Measurements from ENCODE around the gene MIER2.

The MIER2 gene

GRCh38 chr19:369256-369655, 24.7 kb upstream of the MIER2 start:
- TF ChIP-seq CTCF (IDR thresholded peaks at IDR 0.05) (no peak), ZFX (IDR thresholded peaks at IDR 0.05; ENCODE audit: borderline replicate concordance) (no peak)
- no peak overlapping the region for H3K27ac ChIP-seq

- no peak overlapping the region for H3K27ac ChIP-seq
- TF ChIP-seq CTCF (IDR thresholded peaks at IDR 0.05) (no peak), ZFX (IDR thresholded peaks at IDR 0.05; ENCODE audit: borderline replicate concordance) (no peak)
These were observed 24.0 kb upstream of the MIER2 start for GRCh38 chr19:368630-369024.

- no peak for TF ChIP-seq ZFX (IDR thresholded peaks at IDR 0.05; ENCODE audit: borderline replicate concordance)
- TF ChIP-seq CTCF (IDR thresholded peaks at IDR 0.05): no peak
- H3K27ac ChIP-seq: no peak overlapping the region
These were observed 23.5 kb upstream of the MIER2 start for GRCh38 chr19:367963-368629.

GRCh38 chr19:367561-367960, 23.0 kb upstream of the MIER2 start:
- no peak for TF ChIP-seq CTCF (IDR thresholded peaks at IDR 0.05)
- TF ChIP-seq ZFX (IDR thresholded peaks at IDR 0.05; ENCODE audit: borderline replicate concordance): no peak
- no peak overlapping the region for H3K27ac ChIP-seq

- no peak for TF ChIP-seq CTCF (IDR thresholded peaks at IDR 0.05)
- no peak for TF ChIP-seq ZFX (IDR thresholded peaks at IDR 0.05; ENCODE audit: borderline replicate concordance)
- no peak overlapping the region for H3K27ac ChIP-seq
These were observed 22.4 kb upstream of the MIER2 start for GRCh38 chr19:366951-367350.

GRCh38 chr19:366205-366783, 21.7 kb upstream of the MIER2 start:
- TF ChIP-seq ZFX (IDR thresholded peaks at IDR 0.05; ENCODE audit: borderline replicate concordance): no peak
- TF ChIP-seq CTCF (IDR thresholded peaks at IDR 0.05): no peak
- no peak overlapping the region for H3K27ac ChIP-seq

GRCh38 chr19:364496-365287, 20.1 kb upstream of the MIER2 start:
- no peak overlapping the region for H3K27ac ChIP-seq
- TF ChIP-seq ZFX (IDR thresholded peaks at IDR 0.05; ENCODE audit: borderline replicate concordance): no peak
- no peak for TF ChIP-seq CTCF (IDR thresholded peaks at IDR 0.05)

Measured in 22Rv1 (cell line).